ENCODE results near the gene STX3. TPM values are rescaled to one million over a fixed set of nuclear protein-coding genes. Genes with fewer than 3 reads are reported as not detected.
"Not testable (repeated sequence)": the region's sequence is repeated elsewhere in the genome, so short reads cannot be mapped to it uniquely, and the experiment has no call there.

Gene STX3
- total and polyA plus RNA-seq, 2 of the 8 experiments (the other 6 are each of a cell fraction or from before 2014, with no cell fraction given): 50.5 to 56.1 TPM

GRCh38 chr11:59849551-59849950, 94.4 kb downstream of the STX3 start:
- H3K27me3 ChIP-seq (replicated peaks in 1 of 4; ENCODE audit: control insufficient read depth in 3 of 4, extremely low read depth in 1 of 4, insufficient read depth in 3 of 4, low read length in 3 of 4); H3K23ac ChIP-seq (ENCODE audit: insufficient read length); H4K91ac ChIP-seq (replicated peaks; ENCODE audit: insufficient read length, low read length); FAIRE-seq; H2BK12ac ChIP-seq (ENCODE audit: low read depth, low read length); H3K4me3 ChIP-seq (ENCODE audit: extremely low read depth in 1 of 4, insufficient read depth in 2 of 4, low read depth in 3 of 4, low read length in 4 of 4); H2BK15ac ChIP-seq (ENCODE audit: low read length); H3K23me2 ChIP-seq (ENCODE audit: low read depth, low read length); H2BK20ac ChIP-seq (ENCODE audit: low read length); H4K8ac ChIP-seq (ENCODE audit: extremely low read depth, insufficient read depth, low read length); H2AFZ ChIP-seq (ENCODE audit: low read length); H4K20me1 ChIP-seq (replicated peaks in 1 of 2; ENCODE audit: control insufficient read depth in 1 of 2, insufficient read depth in 2 of 2, low read length in 2 of 2); H2AK5ac ChIP-seq (ENCODE audit: low read depth, low read length); H3K9me3 ChIP-seq (ENCODE audit: insufficient read depth in 2 of 2, low read depth in 1 of 2, low read length in 1 of 2); H3K27ac ChIP-seq (ENCODE audit: low read depth, low read length); H3K9ac ChIP-seq (replicated peaks in 1 of 4; ENCODE audit: extremely low read depth in 1 of 4, low read depth in 3 of 4, low read length in 3 of 4); POLR2A ChIA-PET (ENCODE audit: partially characterized antibody); H3K14ac ChIP-seq (ENCODE audit: insufficient read length); H3K4ac ChIP-seq (replicated peaks; ENCODE audit: insufficient read length, low read depth, low read length); DNase-seq (ENCODE audit: low read depth in 1 of 2, low spot score in 2 of 2); H3K79me2 ChIP-seq (ENCODE audit: control insufficient read depth in 1 of 2, insufficient read depth in 2 of 2, low read length in 2 of 2); H3K79me1 ChIP-seq (ENCODE audit: low read depth, low read length); H3K36me3 ChIP-seq (ENCODE audit: control insufficient read depth in 2 of 4, insufficient read depth in 4 of 4, low read length in 3 of 4); H2BK5ac ChIP-seq (ENCODE audit: low read depth, low read length); H3K4me1 ChIP-seq (replicated peaks in 1 of 4; ENCODE audit: control insufficient read depth in 3 of 4, insufficient read depth in 4 of 4, low read length in 3 of 4); H3K56ac ChIP-seq (replicated peaks; ENCODE audit: insufficient read length, low read depth, low read length); H3K4me2 ChIP-seq (ENCODE audit: insufficient read depth in 1 of 2, low read depth in 2 of 2, low read length in 2 of 2); H2BK120ac ChIP-seq (replicated peaks; ENCODE audit: low read depth, low read length); H3K18ac ChIP-seq (ENCODE audit: extremely low read depth, low read length); H4K5ac ChIP-seq (ENCODE audit: insufficient read length, low read depth, low read length): not testable (repeated sequence)
- CTCF ChIA-PET (ENCODE audit: partially characterized antibody): interaction anchor here (1.2 to 1.7 kb wide), 3 partner anchors 14 to 402 kb away, joined by 3 to 4 read pairs (median 3); no protein-coding TSS in a partner anchor
- 95% methylated on average over 2 of the region's 2 CpGs; no CpG with 5 or more reads in 1 of the 2 experiments for WGBS, 2 experiments (ENCODE audit: extremely low coverage in 1 of 2, insufficient coverage in 1 of 2, insufficient read length in 1 of 2, insufficient replicate concordance in 2 of 2, low coverage in 1 of 2, low lambda C conversion rate in 2 of 2, missing lambda C conversion rate in 1 of 2)

GRCh38 chr11:59851416-59851815, 96.2 kb downstream of the STX3 start:
- H3K79me1 ChIP-seq (ENCODE audit: low read depth, low read length); H3K27ac ChIP-seq (ENCODE audit: low read depth, low read length); H4K8ac ChIP-seq (ENCODE audit: extremely low read depth, insufficient read depth, low read length); H3K23ac ChIP-seq (ENCODE audit: insufficient read length); FAIRE-seq; DNase-seq (ENCODE audit: low read depth in 1 of 2, low spot score in 2 of 2); H2BK12ac ChIP-seq (ENCODE audit: low read depth, low read length); H3K4ac ChIP-seq (replicated peaks; ENCODE audit: insufficient read length, low read depth, low read length); H3K23me2 ChIP-seq (ENCODE audit: low read depth, low read length); H3K9ac ChIP-seq (replicated peaks in 1 of 4; ENCODE audit: extremely low read depth in 1 of 4, low read depth in 3 of 4, low read length in 3 of 4); H2AFZ ChIP-seq (ENCODE audit: low read length); H3K27me3 ChIP-seq (replicated peaks in 1 of 4; ENCODE audit: control insufficient read depth in 3 of 4, extremely low read depth in 1 of 4, insufficient read depth in 3 of 4, low read length in 3 of 4); H3K56ac ChIP-seq (replicated peaks; ENCODE audit: insufficient read length, low read depth, low read length); H3K9me3 ChIP-seq (ENCODE audit: insufficient read depth in 2 of 2, low read depth in 1 of 2, low read length in 1 of 2); H3K36me3 ChIP-seq (ENCODE audit: control insufficient read depth in 2 of 4, insufficient read depth in 4 of 4, low read length in 3 of 4); H2BK5ac ChIP-seq (ENCODE audit: low read depth, low read length); H3K14ac ChIP-seq (ENCODE audit: insufficient read length); H4K5ac ChIP-seq (ENCODE audit: insufficient read length, low read depth, low read length); H4K20me1 ChIP-seq (replicated peaks in 1 of 2; ENCODE audit: control insufficient read depth in 1 of 2, insufficient read depth in 2 of 2, low read length in 2 of 2); POLR2A ChIA-PET (ENCODE audit: partially characterized antibody); H2BK15ac ChIP-seq (ENCODE audit: low read length); H3K18ac ChIP-seq (ENCODE audit: extremely low read depth, low read length); H3K4me2 ChIP-seq (ENCODE audit: insufficient read depth in 1 of 2, low read depth in 2 of 2, low read length in 2 of 2); H3K4me3 ChIP-seq (ENCODE audit: extremely low read depth in 1 of 4, insufficient read depth in 2 of 4, low read depth in 3 of 4, low read length in 4 of 4); H2BK120ac ChIP-seq (replicated peaks; ENCODE audit: low read depth, low read length); H3K4me1 ChIP-seq (replicated peaks in 1 of 4; ENCODE audit: control insufficient read depth in 3 of 4, insufficient read depth in 4 of 4, low read length in 3 of 4); H4K91ac ChIP-seq (replicated peaks; ENCODE audit: insufficient read length, low read length); H2BK20ac ChIP-seq (ENCODE audit: low read length); H3K79me2 ChIP-seq (ENCODE audit: control insufficient read depth in 1 of 2, insufficient read depth in 2 of 2, low read length in 2 of 2); H2AK5ac ChIP-seq (ENCODE audit: low read depth, low read length): not testable (repeated sequence)
- CTCF ChIA-PET (ENCODE audit: partially characterized antibody): interaction anchor here (0.9 kb wide), 1 partner anchor 44 kb away, joined by 4 read pairs; no protein-coding TSS in a partner anchor
- WGBS, 2 experiments (ENCODE audit: extremely low coverage in 1 of 2, insufficient coverage in 1 of 2, insufficient read length in 1 of 2, insufficient replicate concordance in 2 of 2, low coverage in 1 of 2, low lambda C conversion rate in 2 of 2, missing lambda C conversion rate in 1 of 2): 84% methylated on average over 5 of the region's 5 CpGs; no CpG with 5 or more reads in 1 of the 2 experiments

Measured in H1 (cell line).